GM21576 (cell line): ENCODE results near the gene ZNF76.

Source experiments
- ATAC-seq: cut with Tn5 transposase; IDR thresholded peaks from one replicate; pipeline ENCODE4 v1.9.1; 2021; ENCODE audit warnings: mild to moderate bottlenecking, moderate library complexity; ENCODE audit not compliant: unreplicated experiment

The ZNF76 gene

DNA sequence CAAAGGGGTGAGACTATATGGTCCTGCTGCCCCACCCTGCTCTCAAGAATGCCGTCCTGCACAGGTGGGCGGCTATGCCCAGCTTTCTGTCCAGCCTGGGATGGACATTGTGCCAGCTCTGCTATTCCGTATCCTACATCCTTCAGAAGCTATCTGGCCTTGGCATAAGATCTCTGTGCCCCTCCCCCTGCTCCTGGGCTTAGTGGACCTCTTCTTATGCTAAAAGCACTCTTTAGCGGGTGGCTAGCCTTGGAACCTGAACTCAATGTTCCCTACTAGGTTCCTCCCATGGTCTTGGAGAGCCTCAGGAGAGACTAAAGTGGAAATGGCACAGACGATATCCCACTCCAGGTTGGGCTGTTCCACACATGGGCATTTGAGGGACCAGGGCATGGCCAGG is 23.3 kb upstream of the ZNF76 start:
- no peak for ATAC-seq

DNA sequence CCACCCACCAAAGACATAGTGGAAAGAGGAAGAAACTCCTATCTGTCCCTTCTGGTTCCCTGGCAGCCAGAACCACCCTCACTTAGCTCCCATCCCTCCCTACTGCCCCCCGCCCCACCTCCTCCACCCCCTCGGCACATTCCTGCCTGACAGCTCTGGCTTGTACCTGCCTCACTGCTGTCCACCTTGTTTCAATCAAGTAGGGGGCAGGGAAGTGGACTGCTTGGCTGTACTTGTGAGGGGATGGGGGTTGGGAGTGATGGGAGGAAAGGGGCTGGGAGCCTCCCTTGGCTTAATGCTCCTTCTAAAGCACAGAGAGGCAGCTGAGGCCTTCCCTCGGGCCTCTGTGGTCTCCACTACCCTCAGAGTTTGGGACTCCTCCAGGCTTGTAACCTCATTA is 22.1 kb upstream of the ZNF76 start:
- ATAC-seq = no peak

- ATAC-seq = no peak
Measured at GRCh38 chr6:35238843-35239289, 20.7 kb upstream of the ZNF76 start.

DNA sequence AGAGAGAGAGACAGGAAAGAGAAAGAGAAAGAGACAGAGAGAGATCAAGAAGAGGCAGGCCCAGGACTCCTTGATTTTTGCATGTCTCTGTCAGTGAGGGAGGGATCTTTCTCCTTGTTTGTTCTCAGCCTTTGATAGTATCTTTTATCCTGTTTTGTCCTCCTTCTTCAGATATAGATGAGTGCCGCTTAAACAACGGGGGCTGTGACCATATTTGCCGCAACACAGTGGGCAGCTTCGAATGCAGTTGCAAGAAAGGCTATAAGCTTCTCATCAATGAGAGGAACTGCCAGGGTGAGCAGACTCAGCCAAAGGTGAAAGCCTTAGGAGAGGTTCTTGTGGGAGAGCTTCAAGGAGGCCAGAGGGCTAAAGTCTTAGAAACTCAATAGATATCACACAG is 20.0 kb upstream of the ZNF76 start:
- ATAC-seq = no peak

- peak; percentile 59 for ATAC-seq
Measured at GRCh38 chr6:35240838-35241801, 18.4 kb upstream of the ZNF76 start.

GRCh38 chr6:35242486-35242885 is 17.0 kb upstream of the ZNF76 start:
- ATAC-seq = no peak

- no peak for ATAC-seq
Measured at GRCh38 chr6:35242906-35243305, 16.6 kb upstream of the ZNF76 start.

DNA sequence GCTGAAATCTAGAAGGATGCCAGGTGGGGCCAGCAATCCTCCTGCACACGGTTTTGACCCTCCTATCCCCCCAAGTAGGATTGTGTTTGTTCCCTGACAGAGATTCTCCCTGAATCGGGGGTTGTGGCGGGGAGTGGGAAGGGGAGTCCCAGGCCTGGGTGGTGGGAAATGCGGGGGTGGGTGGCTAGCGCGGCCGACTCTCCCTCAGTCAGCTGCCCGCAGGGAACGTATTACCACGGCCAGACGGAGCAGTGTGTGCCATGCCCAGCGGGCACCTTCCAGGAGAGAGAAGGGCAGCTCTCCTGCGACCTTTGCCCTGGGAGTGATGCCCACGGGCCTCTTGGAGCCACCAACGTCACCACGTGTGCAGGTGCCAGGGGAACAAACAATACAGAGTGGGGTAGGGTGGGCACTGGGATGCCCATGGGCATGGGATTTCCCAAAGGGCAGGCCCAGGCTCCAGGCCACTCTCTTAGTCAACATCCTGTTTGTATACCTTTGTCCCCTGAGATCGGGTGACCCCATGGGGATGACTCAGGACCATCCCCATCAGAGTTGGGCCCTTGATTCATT is 16.1 kb upstream of the ZNF76 start:
- no peak for ATAC-seq

GRCh38 chr6:35244551-35244950 is 15.0 kb upstream of the ZNF76 start:
- ATAC-seq = no peak

GRCh38 chr6:35247642-35248231 is 11.8 kb upstream of the ZNF76 start:
- ATAC-seq = no peak

GRCh38 chr6:35248300-35248699 is 11.2 kb upstream of the ZNF76 start:
- no peak for ATAC-seq

GRCh38 chr6:35248965-35249364 is 10.6 kb upstream of the ZNF76 start:
- no peak for ATAC-seq

- ATAC-seq = no peak
Measured at GRCh38 chr6:35251949-35252348, 7.6 kb upstream of the ZNF76 start.

- ATAC-seq = no peak
Measured at GRCh38 chr6:35253249-35253648, 6.3 kb upstream of the ZNF76 start.

DNA sequence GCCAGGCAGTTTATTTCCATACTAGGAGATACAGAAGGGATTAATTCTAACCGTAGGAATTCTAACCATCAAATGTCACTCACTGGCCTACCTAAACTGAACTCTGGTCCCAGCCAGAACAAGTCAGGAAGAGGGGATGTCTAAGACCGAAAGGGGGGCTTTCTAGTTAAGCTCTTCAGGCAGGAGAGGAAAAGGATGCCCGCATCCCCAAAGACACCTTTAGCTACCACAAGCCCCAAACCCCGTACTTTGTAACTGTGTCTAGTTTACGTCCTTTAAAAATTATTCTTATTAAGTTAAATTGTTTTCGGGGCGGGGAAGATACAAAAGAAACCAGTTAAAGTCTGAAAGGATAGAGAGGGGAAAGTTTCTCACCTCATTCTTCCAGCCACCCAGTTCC is 1.2 kb upstream of the ZNF76 start:
- ATAC-seq = no peak

DNA sequence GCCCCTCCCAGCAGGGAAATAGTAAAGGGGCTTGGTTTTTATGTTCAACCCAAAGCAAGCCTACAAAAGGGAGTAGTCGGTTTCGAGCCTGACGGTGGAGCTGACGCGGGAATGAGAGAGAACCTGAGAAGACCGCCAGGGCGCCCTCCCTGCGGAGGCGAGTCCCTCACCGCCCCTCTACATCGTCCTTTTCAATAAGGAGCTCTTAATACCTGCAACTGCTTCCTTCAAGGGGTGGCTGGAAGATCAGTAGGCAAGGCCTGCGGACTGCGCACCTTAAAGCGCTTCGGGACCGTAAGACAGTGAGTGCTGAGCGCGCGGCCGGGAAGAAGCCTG is 709 bp upstream of the ZNF76 start:
- peak; percentile 21 for ATAC-seq

GRCh38 chr6:35259948-35260590 is 534 bp downstream of the ZNF76 start:
- ATAC-seq = peak; percentile 30

DNA sequence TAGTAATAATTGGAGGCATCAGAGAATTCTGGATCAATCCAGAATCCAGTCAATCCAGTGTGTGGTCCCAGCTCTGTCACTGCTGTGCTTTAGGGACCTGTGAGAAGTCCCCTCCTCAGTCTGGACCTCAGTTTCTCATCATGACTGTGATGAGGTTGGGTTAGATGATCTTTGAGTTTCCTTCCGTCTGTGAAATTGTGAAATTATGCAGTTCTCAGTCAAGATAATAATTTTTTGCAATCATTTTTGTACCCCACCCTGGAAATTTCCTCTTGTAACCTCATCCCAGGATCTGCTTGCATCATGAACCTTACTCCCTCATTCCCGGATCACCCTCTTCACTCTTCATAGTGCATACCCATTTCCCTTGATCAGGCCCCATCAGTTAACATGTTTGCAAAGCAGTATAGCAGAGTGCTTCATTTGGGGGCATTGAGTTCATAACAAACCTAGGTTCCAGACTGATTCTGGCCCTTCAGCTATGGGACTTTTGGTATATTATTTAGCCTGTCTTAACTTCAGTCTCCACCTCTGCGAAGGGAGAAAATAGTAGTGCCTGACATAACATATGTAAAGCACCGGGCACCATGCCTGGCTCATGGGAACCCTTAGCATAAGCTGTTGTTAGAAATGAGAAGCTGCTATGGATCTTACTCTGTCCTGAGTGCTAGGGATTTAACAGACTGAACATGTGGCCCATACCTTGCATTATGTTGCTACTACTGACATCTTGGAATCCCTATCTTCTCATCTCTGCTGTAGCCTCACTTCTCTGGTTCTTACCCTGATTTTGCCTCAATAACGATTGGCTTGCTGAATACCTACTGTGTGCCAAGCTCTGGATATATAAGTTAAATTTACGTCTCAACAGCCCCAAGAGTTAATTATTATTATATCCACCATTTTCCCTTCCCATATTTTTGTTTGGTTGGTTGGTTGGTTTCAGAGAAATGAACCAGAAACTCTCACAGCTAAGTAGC is 1.3 kb downstream of the ZNF76 start:
- no peak for ATAC-seq

DNA sequence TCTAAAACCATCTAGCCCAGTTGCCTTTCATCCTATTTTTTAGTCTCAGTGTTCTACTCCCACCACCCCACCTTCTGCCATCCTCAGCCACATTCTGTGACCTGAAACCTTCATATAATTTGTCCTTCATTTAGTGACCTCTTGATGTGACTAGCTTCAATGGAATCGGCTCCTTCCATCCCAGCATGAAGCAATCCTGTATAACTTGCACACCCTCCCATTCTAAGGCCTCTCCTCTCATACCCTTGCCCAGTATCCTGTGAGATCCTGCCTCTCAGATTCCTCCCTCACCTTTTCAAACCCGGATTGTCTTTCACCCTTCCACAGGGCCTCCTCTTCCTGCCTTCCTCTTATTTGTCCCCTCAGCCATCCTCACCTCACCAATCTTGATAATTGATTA is 3.1 kb downstream of the ZNF76 start:
- ATAC-seq = no peak

DNA sequence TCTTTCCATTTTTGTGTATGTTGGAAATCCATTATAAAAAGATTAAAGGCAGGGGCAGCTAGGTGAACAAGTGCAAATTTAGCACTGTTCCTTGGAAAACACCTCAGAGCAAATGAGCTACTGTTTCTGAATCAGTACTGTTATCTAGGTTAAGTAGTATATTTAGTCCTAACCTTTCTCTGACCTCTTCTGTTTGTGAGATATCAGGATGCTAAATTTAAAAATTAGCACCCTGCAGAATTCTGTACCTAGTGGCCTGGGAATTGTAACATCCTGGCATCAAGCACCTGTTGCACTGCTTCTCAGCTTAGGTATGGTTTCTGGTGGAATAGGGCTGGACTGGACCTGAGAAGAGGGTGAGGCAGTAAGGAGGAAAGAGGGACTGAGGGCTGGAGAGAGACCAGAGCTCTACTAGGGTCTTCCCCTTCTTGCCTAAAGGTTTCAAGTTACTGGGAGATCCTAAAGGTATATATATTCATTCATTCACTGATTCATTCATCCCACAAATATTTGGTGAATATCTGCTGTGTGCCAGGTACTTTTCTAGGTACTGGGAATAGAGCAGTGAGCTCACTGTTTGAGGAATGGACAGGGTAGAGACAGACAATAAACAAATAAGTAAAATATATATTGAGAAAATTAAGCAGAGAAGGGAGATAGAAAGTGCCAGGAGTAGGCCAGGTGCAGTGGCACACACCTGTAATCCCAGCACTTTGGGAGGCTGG is 5.2 kb downstream of the ZNF76 start:
- no peak for ATAC-seq
